Skeletal muscle cell (primary cell): Measurements from ENCODE around the gene CPAMD8.

Source experiments
- DNase-seq: peaks from one replicate; pipeline ENCODE4 v3.0.0-alpha.2; 2010; ENCODE audit warnings: low read depth
- H3K4me3 ChIP-seq: 2 replicates; pipeline ENCODE4 v1.5.1; 2011; ENCODE audit warnings: low read depth, mild to moderate bottlenecking, control low read depth, low read length, moderate library complexity

The CPAMD8 gene

GRCh38 chr19:17026706-17027534 is at the start of gene CPAMD8:
TSS of gene CPAMD8 (minus strand) at chr19:17026810. CDS start at chr19:17026642, 168 bp downstream.
- no peak within 1 kb of the TSS for H3K4me3 ChIP-seq

GRCh38 chr19:17075864-17076542 is 49.4 kb upstream of the CPAMD8 start:
- DNase-seq: no peak
- peak overlapping the region; percentile 83 for H3K4me3 ChIP-seq

More at GRCh38 chr19:17026706-17027534, at the start of gene CPAMD8:
- DNase-seq: no peak

- H3K4me3 ChIP-seq: peak within 1 kb of the TSS; percentile 83
- peak; percentile 99 for DNase-seq
These were observed 48.6 kb upstream of the CPAMD8 start, which contains the start of the genes HAUS8 and MYO9B for GRCh38 chr19:17075035-17075863. TSS of gene HAUS8 (minus strand) at chr19:17075452. CDS start at chr19:17075422, 30 bp downstream. TSS of gene MYO9B (plus strand) at chr19:17075777. CDS start at chr19:17101718, 25,941 bp downstream.

- peak overlapping the region; percentile 79 for H3K4me3 ChIP-seq
- no peak for DNase-seq
These were observed 48.0 kb upstream of the CPAMD8 start for GRCh38 chr19:17074634-17075034.

GRCh38 chr19:17073869-17074633 is 47.4 kb upstream of the CPAMD8 start:
- H3K4me3 ChIP-seq: peak overlapping the region; percentile 79
- DNase-seq: no peak

- DNase-seq: no peak
- H3K4me3 ChIP-seq: no peak overlapping the region
These were observed 44.3 kb upstream of the CPAMD8 start for GRCh38 chr19:17070912-17071311.

GRCh38 chr19:17070421-17070820 is 43.8 kb upstream of the CPAMD8 start:
- no peak for DNase-seq
- no peak overlapping the region for H3K4me3 ChIP-seq

GRCh38 chr19:17069193-17069592 is 42.6 kb upstream of the CPAMD8 start:
- no peak overlapping the region for H3K4me3 ChIP-seq
- DNase-seq: no peak

- DNase-seq: no peak
- no peak overlapping the region for H3K4me3 ChIP-seq
These were observed 36.8 kb upstream of the CPAMD8 start for GRCh38 chr19:17063428-17063827.

GRCh38 chr19:17061691-17062090 is 35.1 kb upstream of the CPAMD8 start:
- H3K4me3 ChIP-seq: no peak overlapping the region
- DNase-seq: no peak

GRCh38 chr19:17061205-17061604 is 34.6 kb upstream of the CPAMD8 start:
- no peak overlapping the region for H3K4me3 ChIP-seq
- no peak for DNase-seq

- no peak overlapping the region for H3K4me3 ChIP-seq
- no peak for DNase-seq
These were observed 34.2 kb upstream of the CPAMD8 start for GRCh38 chr19:17060802-17061201.

- no peak for DNase-seq
- H3K4me3 ChIP-seq: no peak overlapping the region
These were observed 31.6 kb upstream of the CPAMD8 start for GRCh38 chr19:17058236-17058635.

- DNase-seq: no peak
These were observed 29.0 kb upstream of the CPAMD8 start for GRCh38 chr19:17055636-17056035.

GRCh38 chr19:17054746-17055145 is 28.1 kb upstream of the CPAMD8 start:
- no peak overlapping the region for H3K4me3 ChIP-seq
- no peak for DNase-seq

More at GRCh38 chr19:17055636-17056035, 29.0 kb upstream of the CPAMD8 start:
- no peak overlapping the region for H3K4me3 ChIP-seq

GRCh38 chr19:17052439-17052838 is 25.8 kb upstream of the CPAMD8 start:
- no peak for DNase-seq

GRCh38 chr19:17049711-17050280 is 23.2 kb upstream of the CPAMD8 start:
- peak; percentile 28 for DNase-seq
- no peak overlapping the region for H3K4me3 ChIP-seq

More at GRCh38 chr19:17052439-17052838, 25.8 kb upstream of the CPAMD8 start:
- H3K4me3 ChIP-seq: no peak overlapping the region

- no peak for DNase-seq
- no peak overlapping the region for H3K4me3 ChIP-seq
These were observed 22.4 kb upstream of the CPAMD8 start for GRCh38 chr19:17048885-17049453.
